A673 (cell line): ENCODE measurements around the gene TCF3. TPM values are rescaled to one million over a fixed set of nuclear protein-coding genes. Genes with fewer than 3 reads are reported as not detected.

ENCODE experiments used
- BruUV-seq: library from RNA; stranded (reverse); fragments of 400-500 nt; replicated peaks from 2 replicates; lab custom pipeline; 2021; lab: Mats Ljungman, UMichigan
- CTCF ChIA-PET: fragments of 300-600 bp; sonication (Branson Sonifier 250); formaldehyde crosslinking; loops from one replicate; lab custom pipeline; 2022; ENCODE audit warnings: antibody characterized with exemption; lab: Charles Lee
- POLR2A ChIA-PET: fragments of 300-600 bp; sonication (Branson Sonifier 250); formaldehyde crosslinking; loops from one replicate; lab custom pipeline; 2022; ENCODE audit warnings: antibody characterized with exemption; ENCODE audit not compliant: low non-redundant PET; lab: Charles Lee
- DNase-seq: peaks from one replicate; pipeline ENCODE4 v3.0.0-alpha.2; 2015; ENCODE audit warnings: low spot score
- H3K27ac ChIP-seq: fragments of 200-600 bp; sonication (generic); 2 replicates; pipeline ENCODE4 v1.5.1; 2016; ENCODE audit warnings: mixed run types, low read depth, mild to moderate bottlenecking, mixed read lengths, antibody characterized with exemption, low read length; ENCODE audit not compliant: poor library complexity, severe bottlenecking
- H3K27me3 ChIP-seq: fragments of 200-600 bp; sonication (generic); replicated peaks from 2 replicates; pipeline ENCODE4 v1.6.1; 2017; ENCODE audit warnings: mixed run types, low read depth, mild to moderate bottlenecking, mixed read lengths, antibody characterized with exemption, low read length; ENCODE audit not compliant: insufficient read depth, poor library complexity
- H3K36me3 ChIP-seq: fragments of 200-600 bp; sonication (generic); 2 replicates; pipeline ENCODE4 v1.6.1; 2016; ENCODE audit warnings: mixed run types, mild to moderate bottlenecking, mixed read lengths, antibody characterized with exemption, low read length; ENCODE audit not compliant: insufficient read depth, poor library complexity, severe bottlenecking
- H3K4me1 ChIP-seq: fragments of 200-600 bp; sonication (generic); 2 replicates; pipeline ENCODE4 v1.6.1; 2017; ENCODE audit warnings: mixed run types, mild to moderate bottlenecking, mixed read lengths, antibody characterized with exemption, low read length; ENCODE audit not compliant: insufficient read depth, poor library complexity, severe bottlenecking
- H3K4me3 ChIP-seq: fragments of 200-600 bp; sonication (generic); 2 replicates; pipeline ENCODE4 v1.5.1; 2016; ENCODE audit warnings: low read depth, mixed run types, mild to moderate bottlenecking, mixed read lengths, low read length; ENCODE audit not compliant: poor library complexity, severe bottlenecking
- H3K9me3 ChIP-seq: fragments of 200-600 bp; sonication (generic); 2 replicates; pipeline ENCODE4 v1.6.1; 2016; ENCODE audit warnings: mixed run types, low read depth, mild to moderate bottlenecking, mixed read lengths, antibody characterized with exemption, low read length; ENCODE audit not compliant: poor library complexity, severe bottlenecking
- EZH2 ChIP-seq: fragments of 200-600 bp; sonication (generic); IDR thresholded peaks from 2 replicates; pipeline ENCODE4 v1.6.1; 2017; ENCODE audit warnings: borderline replicate concordance, low read depth, mild to moderate bottlenecking, mixed read lengths, antibody characterized with exemption, low read length; ENCODE audit not compliant: poor library complexity, severe bottlenecking
- intact Hi-C: fragments of 100-400 bp; cut with micrococcal nuclease; formaldehyde crosslinking; loops from one replicate; pipeline ENCODE4 v1.10.0; 2022; ENCODE audit not compliant: unreplicated experiment
- total RNA-seq: library from RNA; stranded (reverse); gene quantifications from 2 replicates; pipeline ENCODE4 v1.2.3, GENCODE V29; 2021
- TF ChIP-seq, protein P1 (sequence below): fragments of 300-800, 200-600 bp; sonication (generic); conservative IDR thresholded peaks from 2 replicates; pipeline ENCODE4 v1.5.1; 2017; ENCODE audit warnings: low read depth, mild to moderate bottlenecking, antibody characterized with exemption, low read length, moderate library complexity, mixed read lengths

The TCF3 gene
- total RNA-seq, 1 experiment from 2014 or later, result 333 TPM

DNA sequence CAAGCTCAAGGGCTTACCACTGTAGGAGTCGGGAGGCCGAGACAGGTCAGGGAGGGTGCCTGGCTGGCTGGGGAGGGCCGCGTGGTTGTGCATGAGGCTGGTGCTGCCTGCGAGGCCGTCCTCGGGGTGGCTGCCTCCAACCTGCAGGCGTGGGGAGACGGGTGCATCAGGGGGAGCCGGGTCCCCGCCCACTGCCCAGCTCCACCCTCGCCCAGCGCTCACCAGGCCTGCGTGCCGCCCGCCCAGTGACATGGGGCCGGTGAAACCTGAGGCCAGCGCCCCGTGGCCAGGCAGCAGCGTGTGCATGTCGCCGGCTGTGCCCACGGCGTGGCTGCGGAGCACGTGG is 33.3 kb downstream of the TCF3 start:
- POLR2A ChIA-PET, result interaction anchor here (0.8 kb wide), 1 partner anchor 32 kb away, joined by 3 read pairs; no protein-coding TSS in a partner anchor
- no peaks in the 10 kb centered on the region for H3K27me3 ChIP-seq
- H3K4me1 ChIP-seq, result no peaks in the 10 kb centered on the region
- TF ChIP-seq, protein P1, sequence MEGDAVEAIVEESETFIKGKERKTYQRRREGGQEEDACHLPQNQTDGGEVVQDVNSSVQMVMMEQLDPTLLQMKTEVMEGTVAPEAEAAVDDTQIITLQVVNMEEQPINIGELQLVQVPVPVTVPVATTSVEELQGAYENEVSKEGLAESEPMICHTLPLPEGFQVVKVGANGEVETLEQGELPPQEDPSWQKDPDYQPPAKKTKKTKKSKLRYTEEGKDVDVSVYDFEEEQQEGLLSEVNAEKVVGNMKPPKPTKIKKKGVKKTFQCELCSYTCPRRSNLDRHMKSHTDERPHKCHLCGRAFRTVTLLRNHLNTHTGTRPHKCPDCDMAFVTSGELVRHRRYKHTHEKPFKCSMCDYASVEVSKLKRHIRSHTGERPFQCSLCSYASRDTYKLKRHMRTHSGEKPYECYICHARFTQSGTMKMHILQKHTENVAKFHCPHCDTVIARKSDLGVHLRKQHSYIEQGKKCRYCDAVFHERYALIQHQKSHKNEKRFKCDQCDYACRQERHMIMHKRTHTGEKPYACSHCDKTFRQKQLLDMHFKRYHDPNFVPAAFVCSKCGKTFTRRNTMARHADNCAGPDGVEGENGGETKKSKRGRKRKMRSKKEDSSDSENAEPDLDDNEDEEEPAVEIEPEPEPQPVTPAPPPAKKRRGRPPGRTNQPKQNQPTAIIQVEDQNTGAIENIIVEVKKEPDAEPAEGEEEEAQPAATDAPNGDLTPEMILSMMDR, result no peak
- TF ChIP-seq EZH2, result no peak
- BruUV-seq, result no TSS peak
- H3K36me3 ChIP-seq, result peaks cover 91% of the 10 kb centered on the region
- H3K9me3 ChIP-seq, result no peaks in the 10 kb centered on the region
- intact Hi-C loops, result no loop called here
- H3K27ac ChIP-seq, result no peak overlapping the region
- no peak overlapping the region for H3K4me3 ChIP-seq
- CTCF ChIA-PET, result no interaction called here
- DNase-seq, result no peak

DNA sequence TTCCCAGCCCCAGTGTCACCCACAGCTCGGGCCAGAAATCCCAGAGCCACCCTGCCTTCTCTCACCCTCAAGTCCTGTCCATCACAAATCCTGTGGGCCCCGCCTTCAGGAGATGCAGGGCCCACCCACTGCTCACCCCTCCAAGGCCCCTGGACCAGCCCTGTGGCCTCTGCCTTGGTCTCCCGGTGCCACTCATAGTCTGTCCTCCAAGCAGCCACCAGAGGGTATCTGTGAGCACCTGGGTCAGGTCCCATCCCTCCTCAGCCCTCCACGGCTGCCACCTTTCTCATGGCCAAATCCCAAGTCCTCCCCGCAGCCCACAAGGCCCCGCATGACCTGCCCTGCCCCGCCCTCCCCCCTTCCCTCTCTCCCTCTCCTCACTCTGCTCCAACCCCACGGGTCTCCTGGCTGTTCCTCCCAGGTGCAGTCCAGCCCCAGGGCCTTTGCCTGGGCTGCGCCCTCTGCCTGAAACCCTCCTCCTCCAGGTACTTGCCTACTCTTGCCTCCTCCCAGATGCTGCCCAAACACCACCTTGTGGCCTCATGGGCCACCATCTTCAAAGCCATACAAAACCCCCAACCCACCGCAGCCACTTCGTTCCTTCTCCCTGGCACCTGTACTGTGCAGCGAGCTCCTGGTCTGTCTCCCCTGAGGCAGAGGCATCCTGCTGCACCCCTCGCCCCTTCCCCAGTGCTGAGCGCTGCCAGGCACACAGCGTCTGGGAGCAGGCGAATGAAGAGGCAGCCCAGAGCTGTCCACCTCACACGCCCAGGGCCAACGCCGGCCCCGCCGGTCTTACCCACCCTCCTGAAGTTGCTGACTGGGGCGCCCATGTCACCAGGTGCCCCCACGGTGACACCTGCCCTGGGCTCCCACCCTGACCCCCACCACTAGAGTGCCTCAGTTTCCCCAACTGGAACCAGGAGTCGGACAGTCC is 34.0 kb downstream of the TCF3 start:
- no peak overlapping the region for H3K27ac ChIP-seq
- H3K9me3 ChIP-seq, result no peaks in the 10 kb centered on the region
- no peak overlapping the region for H3K4me3 ChIP-seq
- no peaks in the 10 kb centered on the region for H3K27me3 ChIP-seq
- TF ChIP-seq EZH2, result no peak
- TF ChIP-seq, protein P1, result no peak; the same call in 1 of the 2 replicates
- BruUV-seq, result no TSS peak
- no peaks in the 10 kb centered on the region for H3K4me1 ChIP-seq
- POLR2A ChIA-PET, result interaction anchor here (0.8 kb wide), 1 partner anchor 32 kb away, joined by 3 read pairs; no protein-coding TSS in a partner anchor
- intact Hi-C loops, result no loop called here
- H3K36me3 ChIP-seq, result peaks cover 91% of the 10 kb centered on the region
- CTCF ChIA-PET, result no interaction called here
- no peak for DNase-seq

DNA sequence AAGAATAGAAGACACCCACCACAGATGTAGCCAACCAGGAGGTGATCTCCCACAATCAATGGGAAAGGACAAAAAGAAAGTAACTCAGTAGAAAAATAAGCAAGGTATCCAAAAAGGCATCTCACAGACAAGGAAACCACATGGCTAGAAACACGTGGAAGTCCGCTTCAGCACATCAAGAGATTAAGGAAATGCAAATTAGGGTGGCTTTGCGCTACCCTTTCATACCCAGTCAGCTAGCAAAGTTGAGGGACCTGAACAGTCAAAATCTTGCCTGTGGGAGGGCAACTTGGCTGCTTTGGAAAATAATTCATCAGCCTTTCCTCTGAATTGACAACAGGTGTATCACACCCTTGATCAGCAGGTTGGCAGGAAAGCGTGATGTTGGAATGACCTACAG is 35.5 kb downstream of the TCF3 start:
- TF ChIP-seq EZH2, result no peak
- TF ChIP-seq, protein P1, result no peak
- CTCF ChIA-PET, result no interaction called here
- no peaks in the 10 kb centered on the region for H3K9me3 ChIP-seq
- POLR2A ChIA-PET, result no interaction called here
- no peak overlapping the region for H3K27ac ChIP-seq
- no peaks in the 10 kb centered on the region for H3K4me1 ChIP-seq
- intact Hi-C loops, result no loop called here
- no TSS peak for BruUV-seq
- no peak overlapping the region for H3K4me3 ChIP-seq
- H3K27me3 ChIP-seq, result no peaks in the 10 kb centered on the region
- DNase-seq, result peak; percentile 44
- peaks cover 92% of the 10 kb centered on the region for H3K36me3 ChIP-seq
